Measurements from ENCODE around the gene HNRNPUL1. TPM values are rescaled to one million over a fixed set of nuclear protein-coding genes. Genes with fewer than 3 reads are reported as not detected.

Gene HNRNPUL1
- total and polyA plus RNA-seq, 10 of the 15 experiments (the other 5 are each of a cell fraction or from before 2014, with no cell fraction given), result 11.1 to 276 (median 117) TPM

DNA sequence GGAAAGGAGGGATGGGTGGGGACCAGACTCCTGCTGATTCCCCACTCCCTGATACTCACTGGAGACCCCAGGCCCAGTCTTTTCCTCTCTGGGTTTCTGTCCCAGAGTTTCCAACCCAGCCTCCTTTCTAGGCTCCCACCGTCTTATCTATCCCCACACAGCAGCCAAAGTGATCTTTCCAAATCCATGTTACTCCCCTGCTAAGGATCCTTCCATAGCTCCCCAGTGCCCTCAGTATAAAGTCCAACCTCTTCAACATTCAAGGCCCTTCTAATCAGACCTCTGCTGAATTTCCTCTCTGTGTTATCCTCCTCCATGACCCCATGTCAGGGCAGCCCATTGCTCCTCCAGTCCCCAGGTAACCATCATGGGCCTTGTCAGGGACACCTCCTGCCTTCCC, 90.9 kb downstream of the HNRNPUL1 start:
- no peaks in the 10 kb centered on the region for H3K9me3 ChIP-seq (replicated peaks; ENCODE audit: control insufficient read depth, insufficient read depth, low read length)
- H3K4me2 ChIP-seq (ENCODE audit: control insufficient read depth, insufficient read depth), result no peak overlapping the region
- intact Hi-C loops (cut with micrococcal nuclease; ENCODE audit: unreplicated experiment) (no loop called here), in situ Hi-C loops (cut with MboI) (no loop called here)
- no TSS peak for BruUV-seq (replicated peaks)
- ChIA-PET CTCF (interaction anchor here (0.6 to 6.4 kb wide), 7 partner anchors 10 to 152 kb away, joined by 3 to 91 read pairs (median 3); partner anchors contain the start of gene B9D2), SMC1A (ENCODE audit: uncharacterized antibody, unreplicated experiment) (interaction anchor here (0.6 to 1.5 kb wide), 2 partner anchors 9 to 785 kb away, joined by 3 to 5 read pairs; partner anchors contain the start of gene B9D2), POLR2A (interaction anchor here (1.6 kb wide), 1 partner anchor 9 kb away, joined by 6 read pairs; the partner anchor contains the start of gene B9D2), RAD21 (ENCODE audit: unreplicated experiment) (interaction anchor here (1.2 to 1.7 kb wide), 2 partner anchors 9 to 84 kb away, joined by 5 to 7 read pairs; partner anchors contain the start of gene B9D2)
- FAIRE-seq, result no peak
- H3K9ac ChIP-seq (ENCODE audit: control insufficient read depth, insufficient read depth, low read length), result no peak overlapping the region
- H3K79me2 ChIP-seq (ENCODE audit: control insufficient read depth, insufficient read depth, low read length), result peaks cover 34% of the 10 kb centered on the region
- H3K36me3 ChIP-seq (ENCODE audit: control insufficient read depth in 2 of 2, insufficient read depth in 2 of 2, low read length in 1 of 2), result no peaks in the 10 kb centered on the region; a peak in 1 of 4 replicates
- H2AFZ ChIP-seq (ENCODE audit: control insufficient read depth, low read depth, low read length), result no peak overlapping the region
- no peaks in the 10 kb centered on the region for H4K20me1 ChIP-seq (ENCODE audit: control insufficient read depth, insufficient read depth)
- no peak overlapping the region for H3K4me3 ChIP-seq
- TF ChIP-seq HDGF (IDR thresholded peaks at IDR 0.05) (no peak), TCF3 (IDR thresholded peaks at IDR 0.05; ENCODE audit: borderline replicate concordance, insufficient read depth, low read depth, low read length) (no peak), MTA2 (IDR thresholded peaks at IDR 0.05; ENCODE audit: low read depth) (no peak), KAT2A (conservative IDR thresholded peaks at IDR 0.05; ENCODE audit: control insufficient read depth, low read depth, low read length) (no peak), MXI1 (IDR thresholded peaks at IDR 0.05; ENCODE audit: low read depth, low read length) (no peak), CBX5 (IDR thresholded peaks at IDR 0.05; ENCODE audit: low read depth) (no peak)
- H3K27me3 ChIP-seq (replicated peaks in 1 of 2; ENCODE audit: control insufficient read depth in 2 of 2, insufficient read depth in 2 of 2, low read length in 1 of 2), result no peaks in the 10 kb centered on the region
- H3K27ac ChIP-seq (ENCODE audit: control insufficient read depth, insufficient read depth), result no peak overlapping the region
- ATAC-seq, result no peak
- peaks cover 4% of the 10 kb centered on the region for H3K4me1 ChIP-seq (ENCODE audit: control insufficient read depth, insufficient read depth, low read length)
- DNase-seq (ENCODE audit: low read depth, low spot score), result no peak
- WGBS (ENCODE audit: insufficient coverage, insufficient replicate concordance, low lambda C conversion rate, missing lambda C conversion rate), result 90% methylated on average over 1 of the region's 1 CpG

DNA sequence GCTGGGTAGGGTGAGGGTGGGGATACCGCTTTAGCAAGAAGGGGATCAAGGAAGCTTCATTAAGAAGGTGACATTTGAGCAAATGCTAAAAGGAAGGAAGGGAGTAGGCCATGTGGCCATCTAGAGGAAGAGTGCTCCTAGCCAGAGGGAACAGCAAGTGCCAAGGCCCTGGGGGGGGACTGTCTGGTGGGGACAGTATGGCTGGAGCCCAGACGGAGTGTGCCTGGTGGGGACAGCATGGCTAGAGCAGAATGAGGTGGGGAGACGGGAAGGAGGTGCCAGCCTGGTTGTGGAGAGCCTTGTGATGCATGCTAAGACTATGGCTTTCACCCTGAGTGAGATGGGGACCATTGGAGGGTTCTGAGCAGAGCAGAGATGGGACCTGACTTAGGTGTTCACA, 91.6 kb downstream of the HNRNPUL1 start:
- POLR2A ChIA-PET, result interaction anchor here (1.3 to 1.6 kb wide), 2 partner anchors 8 to 10 kb away, joined by 6 to 7 read pairs; partner anchors contain the start of gene B9D2
- H3K27me3 ChIP-seq (replicated peaks in 1 of 2; ENCODE audit: control insufficient read depth in 2 of 2, insufficient read depth in 2 of 2, low read length in 1 of 2), result no peaks in the 10 kb centered on the region
- BruUV-seq (replicated peaks), result no TSS peak
- in situ Hi-C loops (cut with MboI) (no loop called here), intact Hi-C loops (cut with micrococcal nuclease; ENCODE audit: unreplicated experiment) (no loop called here)
- FAIRE-seq (no peak), DNase-seq (ENCODE audit: low read depth, low spot score) (no peak), ATAC-seq (no peak)
- no peaks in the 10 kb centered on the region; a peak in 1 of 4 replicates for H3K36me3 ChIP-seq (ENCODE audit: control insufficient read depth in 2 of 2, insufficient read depth in 2 of 2, low read length in 1 of 2)
- WGBS (ENCODE audit: insufficient coverage, insufficient replicate concordance, low lambda C conversion rate, missing lambda C conversion rate), result 100% methylated on average over 3 of the region's 3 CpGs
- no peak overlapping the region for H3K27ac ChIP-seq (ENCODE audit: control insufficient read depth, insufficient read depth)
- peaks cover 29% of the 10 kb centered on the region for H3K79me2 ChIP-seq (ENCODE audit: control insufficient read depth, insufficient read depth, low read length)
- no peak overlapping the region for H3K4me3 ChIP-seq
- no peaks in the 10 kb centered on the region for H4K20me1 ChIP-seq (ENCODE audit: control insufficient read depth, insufficient read depth)
- H2AFZ ChIP-seq (ENCODE audit: control insufficient read depth, low read depth, low read length), result no peak overlapping the region
- CTCF ChIA-PET, result interaction anchor here (0.6 to 6.4 kb wide), 7 partner anchors 9 to 152 kb away, joined by 3 to 91 read pairs (median 3); partner anchors contain the start of gene B9D2
- H3K9ac ChIP-seq (ENCODE audit: control insufficient read depth, insufficient read depth, low read length), result no peak overlapping the region
- peaks cover 4% of the 10 kb centered on the region for H3K4me1 ChIP-seq (ENCODE audit: control insufficient read depth, insufficient read depth, low read length)
- SMC1A ChIA-PET (ENCODE audit: uncharacterized antibody, unreplicated experiment), result interaction anchor here (1.5 kb wide), 1 partner anchor 8 kb away, joined by 5 read pairs; the partner anchor contains the start of gene B9D2
- H3K9me3 ChIP-seq (replicated peaks; ENCODE audit: control insufficient read depth, insufficient read depth, low read length), result no peaks in the 10 kb centered on the region
- RAD21 ChIA-PET (ENCODE audit: unreplicated experiment), result interaction anchor here (1.2 to 1.7 kb wide), 2 partner anchors 8 to 83 kb away, joined by 5 to 7 read pairs; partner anchors contain the start of gene B9D2
- no peak overlapping the region for H3K4me2 ChIP-seq (ENCODE audit: control insufficient read depth, insufficient read depth)
- TF ChIP-seq STAT1 (conservative IDR thresholded peaks at IDR 0.05) (no peak), RCOR1 (conservative IDR thresholded peaks at IDR 0.05; ENCODE audit: low read depth, low read length) (no peak), FOXK2 (IDR thresholded peaks at IDR 0.05) (no peak), ASH2L (IDR thresholded peaks at IDR 0.05; ENCODE audit: borderline replicate concordance, low read depth) (no peak)
- TF ChIP-seq, protein P1, sequence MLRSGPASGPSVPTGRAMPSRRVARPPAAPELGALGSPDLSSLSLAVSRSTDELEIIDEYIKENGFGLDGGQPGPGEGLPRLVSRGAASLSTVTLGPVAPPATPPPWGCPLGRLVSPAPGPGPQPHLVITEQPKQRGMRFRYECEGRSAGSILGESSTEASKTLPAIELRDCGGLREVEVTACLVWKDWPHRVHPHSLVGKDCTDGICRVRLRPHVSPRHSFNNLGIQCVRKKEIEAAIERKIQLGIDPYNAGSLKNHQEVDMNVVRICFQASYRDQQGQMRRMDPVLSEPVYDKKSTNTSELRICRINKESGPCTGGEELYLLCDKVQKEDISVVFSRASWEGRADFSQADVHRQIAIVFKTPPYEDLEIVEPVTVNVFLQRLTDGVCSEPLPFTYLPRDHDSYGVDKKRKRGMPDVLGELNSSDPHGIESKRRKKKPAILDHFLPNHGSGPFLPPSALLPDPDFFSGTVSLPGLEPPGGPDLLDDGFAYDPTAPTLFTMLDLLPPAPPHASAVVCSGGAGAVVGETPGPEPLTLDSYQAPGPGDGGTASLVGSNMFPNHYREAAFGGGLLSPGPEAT (IDR thresholded peaks at IDR 0.05; ENCODE audit: low read depth), result no peak
- TF ChIP-seq, protein P2, sequence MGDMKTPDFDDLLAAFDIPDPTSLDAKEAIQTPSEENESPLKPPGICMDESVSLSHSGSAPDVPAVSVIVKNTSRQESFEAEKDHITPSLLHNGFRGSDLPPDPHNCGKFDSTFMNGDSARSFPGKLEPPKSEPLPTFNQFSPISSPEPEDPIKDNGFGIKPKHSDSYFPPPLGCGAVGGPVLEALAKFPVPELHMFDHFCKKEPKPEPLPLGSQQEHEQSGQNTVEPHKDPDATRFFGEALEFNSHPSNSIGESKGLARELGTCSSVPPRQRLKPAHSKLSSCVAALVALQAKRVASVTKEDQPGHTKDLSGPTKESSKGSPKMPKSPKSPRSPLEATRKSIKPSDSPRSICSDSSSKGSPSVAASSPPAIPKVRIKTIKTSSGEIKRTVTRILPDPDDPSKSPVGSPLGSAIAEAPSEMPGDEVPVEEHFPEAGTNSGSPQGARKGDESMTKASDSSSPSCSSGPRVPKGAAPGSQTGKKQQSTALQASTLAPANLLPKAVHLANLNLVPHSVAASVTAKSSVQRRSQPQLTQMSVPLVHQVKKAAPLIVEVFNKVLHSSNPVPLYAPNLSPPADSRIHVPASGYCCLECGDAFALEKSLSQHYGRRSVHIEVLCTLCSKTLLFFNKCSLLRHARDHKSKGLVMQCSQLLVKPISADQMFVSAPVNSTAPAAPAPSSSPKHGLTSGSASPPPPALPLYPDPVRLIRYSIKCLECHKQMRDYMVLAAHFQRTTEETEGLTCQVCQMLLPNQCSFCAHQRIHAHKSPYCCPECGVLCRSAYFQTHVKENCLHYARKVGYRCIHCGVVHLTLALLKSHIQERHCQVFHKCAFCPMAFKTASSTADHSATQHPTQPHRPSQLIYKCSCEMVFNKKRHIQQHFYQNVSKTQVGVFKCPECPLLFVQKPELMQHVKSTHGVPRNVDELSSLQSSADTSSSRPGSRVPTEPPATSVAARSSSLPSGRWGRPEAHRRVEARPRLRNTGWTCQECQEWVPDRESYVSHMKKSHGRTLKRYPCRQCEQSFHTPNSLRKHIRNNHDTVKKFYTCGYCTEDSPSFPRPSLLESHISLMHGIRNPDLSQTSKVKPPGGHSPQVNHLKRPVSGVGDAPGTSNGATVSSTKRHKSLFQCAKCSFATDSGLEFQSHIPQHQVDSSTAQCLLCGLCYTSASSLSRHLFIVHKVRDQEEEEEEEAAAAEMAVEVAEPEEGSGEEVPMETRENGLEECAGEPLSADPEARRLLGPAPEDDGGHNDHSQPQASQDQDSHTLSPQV (IDR thresholded peaks at IDR 0.05), result no peak
